GM21526 (cell line): ENCODE measurements around the gene PRPSAP2.
"Not testable (repeated sequence)": the region's sequence is repeated elsewhere in the genome, so short reads cannot be mapped to it uniquely, and the experiment has no call there.

Experiments used
- ATAC-seq: cut with Tn5 transposase; IDR thresholded peaks from one replicate; pipeline ENCODE4 v1.9.1; 2021; ENCODE audit warnings: moderate library complexity; ENCODE audit not compliant: unreplicated experiment, low FRiP score

Gene PRPSAP2

DNA sequence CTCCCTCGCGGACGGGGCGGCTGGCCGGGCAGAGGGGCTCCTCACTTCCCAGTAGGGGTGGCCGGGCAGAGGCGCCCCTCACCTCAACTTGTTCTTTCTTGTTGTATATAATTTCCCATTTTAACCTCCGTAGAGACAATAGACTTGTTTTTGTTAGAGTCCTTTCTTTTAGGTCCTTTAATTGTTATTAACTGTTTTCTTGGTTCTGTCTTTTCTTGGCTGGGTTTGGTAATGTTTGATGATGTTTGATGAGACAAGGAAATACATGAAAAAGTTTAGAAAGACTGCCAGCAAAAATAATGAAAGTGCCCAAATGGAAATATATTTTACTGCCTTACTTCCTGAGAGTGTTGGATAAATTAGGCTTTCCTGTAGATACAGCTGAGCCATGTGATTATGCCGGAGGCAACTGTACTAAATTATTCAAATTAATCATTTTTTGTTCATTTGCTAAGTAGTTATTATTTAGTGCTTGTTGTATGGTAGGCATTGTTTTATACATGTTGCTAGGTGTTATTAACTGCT is 30.9 kb downstream of the PRPSAP2 start:
- ATAC-seq, result no peak

DNA sequence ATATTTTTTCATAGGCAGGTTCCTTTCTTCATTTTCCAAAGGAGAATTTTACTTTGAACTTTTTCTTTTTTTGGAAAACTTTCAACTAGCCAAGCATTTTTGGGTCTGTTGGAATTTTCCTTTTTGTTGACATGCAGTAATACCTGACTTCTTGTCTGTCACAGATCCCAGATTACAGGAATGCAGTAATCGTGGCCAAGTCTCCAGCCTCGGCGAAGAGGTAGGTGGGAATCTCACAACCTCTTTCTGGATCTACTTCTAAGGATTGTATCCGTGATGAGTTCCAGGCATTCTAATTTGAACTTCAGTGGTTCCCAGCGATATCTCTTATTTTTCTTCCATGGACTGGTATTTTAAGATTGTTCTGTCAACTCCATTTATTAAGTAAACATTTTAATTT is 31.7 kb downstream of the PRPSAP2 start:
- no peak for ATAC-seq

DNA sequence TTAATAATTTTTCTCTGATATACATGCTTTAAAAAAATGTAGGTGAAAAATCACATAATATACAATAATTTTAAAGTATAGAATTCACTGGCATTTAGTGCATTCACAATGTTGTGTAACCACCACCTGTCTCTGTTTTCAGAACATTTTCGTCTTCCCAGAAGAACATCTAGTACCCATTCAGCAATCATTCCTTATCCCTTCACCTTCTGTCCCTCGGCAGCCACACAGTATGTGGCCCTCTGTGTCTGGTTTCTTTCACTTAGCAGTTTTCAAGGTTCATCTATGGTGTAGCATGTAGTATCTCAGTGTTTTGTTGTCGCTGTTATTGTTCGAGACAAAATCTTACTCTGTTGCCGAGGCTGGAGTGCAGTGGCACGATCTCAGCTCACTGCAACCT is 33.6 kb downstream of the PRPSAP2 start:
- ATAC-seq, result no peak

DNA sequence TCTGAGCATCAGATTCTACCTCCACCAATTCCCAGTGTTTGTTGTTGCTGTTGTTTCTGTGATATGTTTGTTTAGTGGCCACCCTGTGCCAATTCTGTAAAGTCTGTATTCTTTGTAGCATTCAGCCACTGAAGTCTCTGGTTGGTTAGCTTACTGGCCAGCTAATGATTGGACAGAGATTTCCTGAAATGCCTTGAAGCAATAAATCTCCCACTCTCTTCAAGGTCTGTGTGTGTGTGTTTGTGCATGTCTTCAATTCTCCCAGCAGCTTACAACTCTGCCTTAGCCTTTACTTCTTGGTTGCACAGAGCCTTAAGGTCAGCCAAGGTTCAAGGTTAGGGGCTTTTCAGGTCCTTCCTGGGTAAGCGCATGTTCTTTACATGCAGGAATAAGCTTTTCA is 38.2 kb downstream of the PRPSAP2 start:
- no peak for ATAC-seq

- ATAC-seq, result no peak
These were observed 39.0 kb downstream of the PRPSAP2 start for GRCh38 chr17:18896947-18897346.

- ATAC-seq, result no peak
These were observed 46.6 kb downstream of the PRPSAP2 start for GRCh38 chr17:18904482-18904881.

- ATAC-seq, result no peak
These were observed 47.3 kb downstream of the PRPSAP2 start for GRCh38 chr17:18905226-18905625.

GRCh38 chr17:18910326-18910725 is 52.4 kb downstream of the PRPSAP2 start:
- ATAC-seq, result no peak

GRCh38 chr17:18910881-18911280 is 53.0 kb downstream of the PRPSAP2 start:
- ATAC-seq, result no peak

DNA sequence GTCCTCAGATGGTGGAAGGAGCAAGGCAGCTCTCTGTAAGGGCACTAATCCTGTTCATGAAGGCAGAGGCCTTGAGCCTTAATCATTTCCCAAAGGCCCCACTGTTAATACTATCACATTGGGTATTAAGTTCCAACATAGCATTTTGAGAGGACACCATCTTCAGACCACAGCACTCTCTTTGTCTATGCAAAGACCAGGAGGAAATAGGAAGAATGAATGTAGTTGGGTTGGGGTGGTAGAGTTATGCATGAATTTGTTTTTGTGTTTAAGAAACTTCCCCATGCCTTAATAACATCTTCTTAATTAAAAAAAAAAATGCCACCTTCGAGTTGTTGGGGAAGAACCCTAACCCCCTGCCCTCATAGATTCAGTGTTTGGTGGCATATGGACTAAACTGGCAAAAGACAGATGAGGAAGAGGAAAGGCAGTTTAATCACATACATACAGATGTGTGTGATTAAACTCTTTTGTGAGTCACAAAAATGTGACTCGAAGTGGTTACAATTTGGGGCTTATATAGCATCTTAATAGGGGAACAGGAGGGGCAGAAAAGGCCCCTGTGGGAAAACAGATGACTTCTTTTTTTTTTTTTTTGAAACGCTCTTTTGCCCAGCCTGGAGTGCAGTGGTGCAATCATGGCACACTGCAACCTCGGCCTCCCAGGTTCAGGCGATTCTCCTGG is 59.0 kb downstream of the PRPSAP2 start:
- ATAC-seq, result no peak

DNA sequence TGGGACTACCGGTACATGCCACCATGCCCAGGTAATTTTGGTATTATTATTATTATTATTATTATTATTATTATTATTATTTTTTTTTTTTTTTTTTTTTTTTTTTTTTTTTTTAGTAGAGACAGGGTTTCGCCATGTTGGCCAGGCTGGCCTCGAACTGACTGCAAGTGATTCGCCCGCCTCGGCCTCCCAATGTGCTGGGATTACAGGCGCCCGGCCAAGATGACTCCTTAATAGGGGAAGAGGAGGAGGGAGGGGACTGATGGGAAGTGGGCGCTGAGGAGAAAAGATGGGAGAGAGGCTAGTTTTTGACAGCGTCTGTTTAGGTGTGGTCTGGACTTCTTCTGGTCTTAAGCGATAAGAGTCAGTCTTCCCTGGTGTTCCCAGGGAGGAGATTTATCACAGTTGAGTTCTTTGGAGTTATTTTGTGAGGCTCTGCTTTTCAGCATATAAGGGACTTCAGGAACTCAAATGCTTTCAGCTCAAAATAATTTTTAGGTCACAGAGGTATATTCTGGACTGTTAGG is 59.6 kb downstream of the PRPSAP2 start:
- no peak for ATAC-seq

GRCh38 chr17:18919963-18920362 is 62.0 kb downstream of the PRPSAP2 start:
- no peak for ATAC-seq

DNA sequence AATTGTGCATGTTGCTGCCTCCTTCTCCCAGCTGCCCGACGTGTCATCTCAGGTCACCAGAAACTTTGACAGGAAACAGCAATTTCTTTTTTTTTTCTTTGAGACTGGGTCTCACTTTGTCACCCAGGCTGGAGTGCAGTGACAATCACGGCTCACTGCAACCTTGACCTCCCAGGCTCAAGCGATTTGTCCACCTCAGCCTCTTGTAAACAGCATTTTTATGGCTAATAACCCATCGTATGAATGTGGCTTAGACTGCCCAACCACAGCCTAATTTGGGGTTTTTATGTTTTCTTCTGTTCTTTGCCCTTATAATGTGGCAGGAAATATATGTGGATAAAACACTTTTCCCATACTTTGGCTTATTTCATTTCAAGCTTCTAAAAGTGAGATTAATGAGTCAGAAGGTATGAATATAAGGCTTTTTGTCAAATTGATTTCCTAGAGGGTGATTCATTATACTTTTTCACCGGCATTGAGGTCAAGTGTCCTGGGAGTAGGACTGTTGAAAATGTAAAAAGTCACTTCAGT is 63.0 kb downstream of the PRPSAP2 start:
- ATAC-seq, result no peak

GRCh38 chr17:18921485-18921884 is 63.6 kb downstream of the PRPSAP2 start:
- no peak for ATAC-seq

GRCh38 chr17:18921912-18922451 is 64.1 kb downstream of the PRPSAP2 start:
- ATAC-seq, result no peak

- ATAC-seq, result not testable (repeated sequence)
These were observed 64.7 kb downstream of the PRPSAP2 start for GRCh38 chr17:18922596-18922995.

- ATAC-seq, result no peak
These were observed 67.3 kb downstream of the PRPSAP2 start for GRCh38 chr17:18925187-18925586.

GRCh38 chr17:18928628-18929125 is 70.7 kb downstream of the PRPSAP2 start:
- no peak for ATAC-seq

DNA sequence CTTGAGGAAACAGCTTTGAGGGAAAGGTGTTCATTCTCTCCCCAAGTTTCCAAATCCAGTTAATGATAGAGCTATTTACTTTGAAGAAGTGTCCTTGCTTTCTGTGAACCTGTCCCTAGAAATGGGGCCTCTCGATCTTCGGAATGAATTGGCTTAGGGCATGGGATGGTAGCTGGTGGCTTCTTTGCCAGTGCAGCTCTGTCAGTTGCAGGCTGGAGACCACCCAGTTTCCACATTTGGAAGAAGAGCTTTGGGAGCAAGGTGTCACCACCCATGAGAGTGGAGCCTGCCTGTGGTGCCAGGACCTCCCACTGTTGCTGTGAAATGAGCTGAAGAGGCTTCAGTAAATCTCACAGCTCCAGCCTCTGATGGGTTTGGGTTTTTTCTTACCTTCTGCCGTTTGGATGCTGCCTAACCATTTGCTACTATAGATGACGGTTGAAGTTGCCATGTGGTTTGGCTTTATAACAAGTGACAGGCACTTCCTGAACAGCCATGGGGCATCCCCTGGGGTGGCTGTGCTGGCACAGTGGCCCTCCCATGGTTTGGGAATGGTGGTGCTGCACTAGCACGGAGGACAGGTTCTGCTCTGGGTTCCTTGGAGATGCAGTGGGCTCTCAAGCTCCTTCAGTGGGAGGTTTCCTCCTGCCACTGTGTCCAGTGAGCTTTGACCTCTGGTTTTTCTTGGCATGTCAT is 74.6 kb downstream of the PRPSAP2 start:
- no peak for ATAC-seq

DNA sequence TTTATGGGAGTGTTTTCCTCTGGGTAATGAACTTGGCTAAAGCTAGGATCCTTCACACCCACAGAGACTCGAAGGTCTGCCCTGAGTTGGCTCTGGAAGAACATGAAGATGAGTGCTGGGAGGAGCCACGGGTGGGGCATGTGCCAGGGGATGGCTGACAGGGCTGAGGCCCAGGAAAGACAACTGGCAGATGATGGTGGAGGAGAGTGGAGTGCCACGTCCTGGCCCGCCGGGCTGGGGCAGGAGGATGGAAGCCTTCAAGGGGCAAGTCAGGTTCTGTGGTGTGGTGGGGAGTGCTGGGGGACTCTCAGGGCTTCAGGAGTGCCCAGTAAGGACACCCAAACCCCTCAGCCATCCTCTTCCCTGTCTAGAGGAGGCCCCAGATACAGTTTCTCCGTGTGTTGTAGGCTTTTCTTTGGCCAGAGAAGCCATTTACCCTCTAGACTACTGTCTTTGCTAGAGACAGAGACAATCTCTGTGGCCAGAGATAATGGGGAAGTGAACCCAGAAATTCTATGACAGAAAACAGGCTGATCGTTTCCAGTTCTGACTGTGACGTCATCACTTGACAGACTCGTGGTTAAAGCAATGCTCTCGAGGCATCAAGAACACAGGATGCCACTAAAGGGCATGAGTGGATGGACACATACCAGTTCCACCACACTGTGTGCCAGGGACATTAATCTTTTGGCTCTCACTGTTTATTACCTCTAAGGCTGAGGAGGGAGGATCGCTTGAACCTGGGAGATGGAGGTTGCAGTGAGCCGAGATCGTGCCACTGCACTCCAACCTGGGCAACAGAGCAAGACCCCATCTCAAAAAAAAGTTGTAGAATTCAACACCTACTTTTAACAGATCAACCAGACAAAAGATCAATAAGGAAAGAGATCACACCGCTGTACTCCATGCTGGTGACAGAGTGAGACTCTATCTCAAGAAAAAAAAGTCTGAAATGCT is 75.4 kb downstream of the PRPSAP2 start:
- no peak for ATAC-seq
